Osteoblast (primary cell): Measurements from ENCODE around the gene SPECC1. TPM values are rescaled to one million over a fixed set of nuclear protein-coding genes. Genes with fewer than 3 reads are reported as not detected.

Experiments used
- small RNA-seq: library from RNA; depleted of rRNA; stranded (forward); fragments of <200 nt; gene quantifications from one replicate; pipeline ENCODE3, GENCODE V24; 2012
- total RNA-seq: library from RNA; depleted of rRNA; stranded (reverse); fragments of >200 nt; gene quantifications from 2 replicates; pipeline ENCODE4 v1.2.3, GENCODE V29; 2012

The SPECC1 gene
- total RNA-seq, 1 donor: 155 TPM

Small RNA genes within 50 kb of the gene (small RNA-seq; reads per million reads assigned to genes)
- gene AC008088.1 (not detected), gene RNU6-1057P (not detected), gene RNU6-258P (not detected), gene RNU6-467P (not detected)

Other genes starting within 250 kb of the SPECC1 start
- 27.5 and 37.1 TPM in 2 replicates for gene ULK2, start 141.4 kb upstream of the SPECC1 start, total RNA-seq
- gene AKAP10, start 31.5 kb upstream of the SPECC1 start, total RNA-seq: 27.5 and 31.5 TPM in 2 replicates